OCI-M2 (cell line): Measurements from ENCODE around the gene ZGLP1.
A peak's percentile ranks its signal among the peaks of the same experiment; 100 is the strongest.
"Not testable (repeated sequence)": the region's sequence is repeated elsewhere in the genome, so short reads cannot be mapped to it uniquely, and the experiment has no call there.

Experiments used
- DNase-seq: peaks from one replicate; lab custom pipeline; 2025; ENCODE audit not compliant: unreplicated experiment; lab: John Stamatoyannopoulos, UW

ZGLP1 gene

GRCh38 chr19:10283301-10284064 lies 26.1 kb downstream of the ZGLP1 start:
- no peak for DNase-seq

GRCh38 chr19:10282043-10282442 lies 27.6 kb downstream of the ZGLP1 start:
- not testable (repeated sequence) for DNase-seq

- DNase-seq, result no peak
Observed at GRCh38 chr19:10279737-10280442, 29.7 kb downstream of the ZGLP1 start.

- DNase-seq, result no peak
Observed at GRCh38 chr19:10278935-10279334, 30.7 kb downstream of the ZGLP1 start.

- no peak for DNase-seq
Observed at GRCh38 chr19:10277795-10278589, 31.6 kb downstream of the ZGLP1 start.

GRCh38 chr19:10274589-10274988 lies 35.0 kb downstream of the ZGLP1 start:
- no peak for DNase-seq

GRCh38 chr19:10271543-10272086 lies 38.0 kb downstream of the ZGLP1 start:
- no peak for DNase-seq

GRCh38 chr19:10270616-10271394 lies 38.8 kb downstream of the ZGLP1 start, which contains the start of gene ICAM1:
Gene ICAM1, plus strand, starts transcription at chr19:10271120. Its CDS starts 40 bp downstream, at chr19:10271160.
- no peak for DNase-seq

- DNase-seq, result no peak
Observed at GRCh38 chr19:10270180-10270615, 39.4 kb downstream of the ZGLP1 start.

- DNase-seq, result peak; percentile 98
Observed at GRCh38 chr19:10269333-10270179, 40.1 kb downstream of the ZGLP1 start.

- DNase-seq, result no peak
Observed at GRCh38 chr19:10268071-10268470, 41.5 kb downstream of the ZGLP1 start.

GRCh38 chr19:10266706-10267105 lies 42.9 kb downstream of the ZGLP1 start:
- no peak for DNase-seq

GRCh38 chr19:10262771-10263170 lies 46.8 kb downstream of the ZGLP1 start:
- no peak for DNase-seq

GRCh38 chr19:10260141-10260584 lies 49.5 kb downstream of the ZGLP1 start:
- DNase-seq, result no peak

- DNase-seq, result peak; percentile 98
Observed at GRCh38 chr19:10259162-10259905, 50.3 kb downstream of the ZGLP1 start.

- no peak for DNase-seq
Observed at GRCh38 chr19:10258080-10258710, 51.4 kb downstream of the ZGLP1 start.

GRCh38 chr19:10256970-10257615 lies 52.5 kb downstream of the ZGLP1 start:
- DNase-seq, result no peak

GRCh38 chr19:10256551-10256950 lies 53.1 kb downstream of the ZGLP1 start:
- no peak for DNase-seq
